BLaER1 treated with 17β-estradiol and CSF1 and Interleukin-3, amounts not matched to agents 10 nM and 100 nM (cell line): ENCODE results near the gene TFCP2L1.

Experiments
- H3K27ac ChIP-seq, 11 experiments: shearing (Covaris generic); formaldehyde crosslinking; 2 replicates each; pipeline ENCODE4 v1.8.1; 2022
- H3K27me3 ChIP-seq, 11 experiments: shearing (Covaris generic); formaldehyde crosslinking; 2 replicates each; pipeline ENCODE4 v1.8.1; 2022
- H3K36me3 ChIP-seq, 11 experiments: shearing (Covaris generic); formaldehyde crosslinking; 2 replicates each; pipeline ENCODE4 v1.8.1; 2022
- H3K4me1 ChIP-seq, 10 experiments: shearing (Covaris generic); formaldehyde crosslinking; 2 replicates each; pipeline ENCODE4 v1.8.1; 2022
- H3K4me2 ChIP-seq, 11 experiments: shearing (Covaris generic); formaldehyde crosslinking; 2 replicates each; pipeline ENCODE4 v1.8.1; 2022
- H3K4me3 ChIP-seq, 10 experiments: shearing (Covaris generic); formaldehyde crosslinking; 2 replicates each; pipeline ENCODE4 v1.8.1; 2022
- H3K9ac ChIP-seq, 11 experiments: shearing (Covaris generic); formaldehyde crosslinking; 2 replicates each; pipeline ENCODE4 v1.8.1; 2022
- H3K9me3 ChIP-seq, 11 experiments: shearing (Covaris generic); formaldehyde crosslinking; replicated peaks in 1 of 11; 2 replicates each; pipeline ENCODE4 v1.8.1; 2022
- H4K20me1 ChIP-seq, 11 experiments: shearing (Covaris generic); formaldehyde crosslinking; 2 replicates each; pipeline ENCODE4 v1.8.1; 2022
- Cebpa-rat ChIP-seq, 11 experiments: shearing (Covaris generic); IDR thresholded peaks; 2 replicates each; pipeline ENCODE4 v1.8.1; 2022

Gene TFCP2L1

GRCh38 chr2:121260370-121261154 is 24.4 kb downstream of the TFCP2L1 start:
- no peak overlapping the region for H3K9ac ChIP-seq
- no peak overlapping the region for H3K4me2 ChIP-seq
- H4K20me1 ChIP-seq = no peaks in the 10 kb centered on the region
- peaks cover 5 to 11% (median 9%) of the 10 kb centered on the region in 10 experiments; a peak in 16 of 20 replicates for H3K4me1 ChIP-seq
- H3K9me3 ChIP-seq = no peaks in the 10 kb centered on the region
- no peak overlapping the region for H3K27ac ChIP-seq
- H3K27me3 ChIP-seq = no peaks in the 10 kb centered on the region
- no peak for TF ChIP-seq Cebpa-rat (IDR thresholded peaks at IDR 0.05)
- no peak overlapping the region for H3K4me3 ChIP-seq
- no peaks in the 10 kb centered on the region for H3K36me3 ChIP-seq

DNA sequence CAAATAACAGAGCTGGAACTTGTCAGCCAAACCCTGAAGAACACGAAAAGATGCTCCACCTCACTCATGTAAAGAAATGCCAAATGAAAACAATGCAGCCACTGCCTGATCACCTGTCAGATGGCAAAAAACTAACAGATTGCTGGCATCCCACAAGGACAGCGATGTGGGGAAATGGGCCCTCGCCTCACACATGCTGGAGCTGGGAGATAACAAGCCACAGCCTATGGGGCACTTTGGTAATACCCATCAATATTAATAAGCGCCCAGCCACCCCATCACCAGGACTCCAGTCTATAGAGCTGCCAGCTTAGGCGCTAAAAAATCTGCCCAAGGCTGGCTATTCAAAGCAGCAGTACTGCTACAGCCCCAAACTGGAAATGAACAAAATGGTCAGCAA is 27.0 kb downstream of the TFCP2L1 start:
- Histone ChIP-seq H3K4me1 (peaks cover 5 to 19% (median 15%) of the 10 kb centered on the region in 10 experiments; a peak in 16 of 20 replicates), H4K20me1 (no peaks in the 10 kb centered on the region), H3K4me3 (no peak overlapping the region), H3K4me2 (0 out of 22 replicates have a peak overlapping the region, but pooled peaks of 1 of the 11 experiments have one; percentile 60), H3K27me3 (no peaks in the 10 kb centered on the region), H3K36me3 (no peaks in the 10 kb centered on the region), H3K27ac (no peak overlapping the region), H3K9me3 (no peaks in the 10 kb centered on the region), H3K9ac (no peak overlapping the region)
- TF ChIP-seq Cebpa-rat (IDR thresholded peaks at IDR 0.05) = no peak

DNA sequence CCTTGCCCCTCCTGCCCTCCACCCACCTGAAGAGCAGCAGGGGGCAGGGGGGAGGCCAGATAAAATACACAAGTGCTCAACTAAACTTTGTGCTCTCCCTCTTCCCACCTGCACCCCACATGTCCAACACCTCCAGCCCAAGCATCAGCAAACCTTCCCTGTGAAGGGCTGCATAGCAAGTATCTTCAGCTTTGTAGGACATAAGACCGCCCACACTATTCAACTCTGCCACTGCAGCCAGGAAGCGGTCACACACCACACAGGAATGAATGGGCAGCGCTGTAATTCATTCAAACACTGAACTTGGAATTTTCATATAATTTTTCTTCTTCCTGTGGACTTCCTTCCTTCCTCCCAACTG is 27.5 kb downstream of the TFCP2L1 start:
- no peak for TF ChIP-seq Cebpa-rat (IDR thresholded peaks at IDR 0.05)
- no peaks in the 10 kb centered on the region for H3K27me3 ChIP-seq
- H3K4me2 ChIP-seq = peak overlapping the region in 10 of 11 experiments; percentile 16 to 60 (median 52); a peak in 17 of 22 replicates
- H3K9ac ChIP-seq = no peak overlapping the region
- H3K4me1 ChIP-seq = peaks cover 5 to 19% (median 15%) of the 10 kb centered on the region in 10 experiments; a peak in 16 of 20 replicates
- no peaks in the 10 kb centered on the region for H3K9me3 ChIP-seq
- no peaks in the 10 kb centered on the region for H4K20me1 ChIP-seq
- no peak overlapping the region for H3K4me3 ChIP-seq
- no peak overlapping the region for H3K27ac ChIP-seq
- H3K36me3 ChIP-seq = no peaks in the 10 kb centered on the region

DNA sequence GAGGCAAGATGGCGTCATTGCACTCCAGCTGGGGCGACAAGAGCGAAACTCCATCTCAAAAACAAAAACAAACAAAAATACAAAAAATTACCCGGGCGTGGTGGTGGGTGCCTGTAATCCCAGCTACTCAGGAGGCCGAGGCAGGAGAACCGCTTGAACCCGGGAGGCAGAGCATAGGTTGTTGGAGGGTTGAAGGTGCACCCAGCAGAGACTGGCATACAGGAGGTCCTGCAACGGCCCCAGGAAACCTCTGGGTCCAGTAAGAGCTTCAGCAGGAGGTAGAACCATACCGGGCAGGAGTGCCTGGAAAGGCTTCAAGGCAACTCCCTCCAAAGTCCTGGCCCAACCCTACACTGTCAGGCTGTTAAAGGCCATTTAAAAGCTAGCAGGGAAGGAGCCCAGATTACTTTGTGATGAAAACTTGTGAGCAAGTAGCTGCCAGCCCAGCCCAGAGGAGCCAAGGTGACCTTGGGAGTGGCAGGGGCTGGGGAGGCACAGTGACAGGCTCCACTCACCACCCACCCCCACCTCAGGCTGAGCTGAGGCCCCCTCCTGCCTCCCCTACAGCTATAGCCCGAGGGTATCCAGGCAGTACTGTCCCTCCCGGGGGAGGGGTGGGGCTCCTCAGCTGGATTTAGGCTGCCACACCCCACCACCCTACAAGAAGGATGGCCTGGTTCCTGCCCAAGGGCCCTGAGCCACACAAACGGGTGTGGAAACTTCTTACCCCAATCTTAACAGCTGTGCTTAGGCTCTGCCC is 28.1 kb downstream of the TFCP2L1 start:
- no peaks in the 10 kb centered on the region for H3K27me3 ChIP-seq
- no peak for TF ChIP-seq Cebpa-rat (IDR thresholded peaks at IDR 0.05)

DNA sequence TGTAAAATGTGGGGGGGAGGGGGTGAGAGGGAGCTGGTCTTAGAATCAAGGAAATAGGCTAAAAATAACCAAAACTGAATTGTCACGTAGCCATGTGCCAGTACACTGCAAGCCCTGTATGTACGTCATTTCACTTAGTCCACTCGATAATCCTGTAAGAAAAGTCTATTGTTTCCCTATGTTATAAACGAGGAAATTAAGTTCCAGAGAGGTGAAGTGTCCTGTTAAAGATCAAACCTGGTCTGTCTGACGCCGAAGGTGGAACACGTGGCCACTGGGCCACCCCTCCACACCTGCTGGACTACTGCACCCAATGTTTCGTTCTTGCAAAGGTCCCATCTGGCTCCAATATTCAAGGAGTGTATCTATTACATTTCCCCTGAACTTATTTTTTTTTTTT is 29.6 kb downstream of the TFCP2L1 start:
- H3K27ac ChIP-seq = no peak overlapping the region
- TF ChIP-seq Cebpa-rat (IDR thresholded peaks at IDR 0.05) = no peak
- no peaks in the 10 kb centered on the region for H4K20me1 ChIP-seq
- no peaks in the 10 kb centered on the region for H3K36me3 ChIP-seq
- H3K4me1 ChIP-seq = peaks cover 5 to 19% (median 15%) of the 10 kb centered on the region in 10 experiments; a peak in 16 of 20 replicates
- peak overlapping the region in 5 of 11 experiments; percentile 4 to 38 (median 18); a peak in 4 of 22 replicates for H3K4me2 ChIP-seq
- no peaks in the 10 kb centered on the region for H3K27me3 ChIP-seq
- H3K4me3 ChIP-seq = no peak overlapping the region
- no peak overlapping the region for H3K9ac ChIP-seq
- no peaks in the 10 kb centered on the region for H3K9me3 ChIP-seq

More for the DNA sequence above, 28.1 kb downstream of the TFCP2L1 start:
- Histone ChIP-seq H3K36me3 (no peaks in the 10 kb centered on the region), H3K4me2 (peak overlapping the region in 10 of 11 experiments; percentile 16 to 60 (median 52); a peak in 17 of 22 replicates), H3K9ac (no peak overlapping the region), H4K20me1 (no peaks in the 10 kb centered on the region), H3K9me3 (no peaks in the 10 kb centered on the region), H3K4me3 (no peak overlapping the region), H3K4me1 (peaks cover 5 to 19% (median 15%) of the 10 kb centered on the region in 10 experiments; a peak in 16 of 20 replicates), H3K27ac (no peak overlapping the region)

- H3K9ac ChIP-seq = no peak overlapping the region
- H3K9me3 ChIP-seq = no peaks in the 10 kb centered on the region
- H3K27me3 ChIP-seq = no peaks in the 10 kb centered on the region
- no peaks in the 10 kb centered on the region for H3K36me3 ChIP-seq
- H3K4me2 ChIP-seq = peak overlapping the region in 5 of 11 experiments; percentile 4 to 38 (median 18); a peak in 6 of 22 replicates
- H4K20me1 ChIP-seq = no peaks in the 10 kb centered on the region
- no peak overlapping the region for H3K27ac ChIP-seq
- peaks cover 5 to 19% (median 15%) of the 10 kb centered on the region in 10 experiments; a peak in 16 of 20 replicates for H3K4me1 ChIP-seq
- no peak for TF ChIP-seq Cebpa-rat (IDR thresholded peaks at IDR 0.05)
- no peak overlapping the region for H3K4me3 ChIP-seq
Measured at GRCh38 chr2:121254748-121255147, 30.3 kb downstream of the TFCP2L1 start.

- no peaks in the 10 kb centered on the region for H3K27me3 ChIP-seq
- no peak overlapping the region for H3K27ac ChIP-seq
- no peak overlapping the region for H3K9ac ChIP-seq
- no peak overlapping the region for H3K4me3 ChIP-seq
- no peak for TF ChIP-seq Cebpa-rat (IDR thresholded peaks at IDR 0.05)
- H4K20me1 ChIP-seq = no peaks in the 10 kb centered on the region
- peaks cover 5 to 19% (median 15%) of the 10 kb centered on the region in 10 experiments; a peak in 16 of 20 replicates for H3K4me1 ChIP-seq
- H3K36me3 ChIP-seq = no peaks in the 10 kb centered on the region
- H3K9me3 ChIP-seq = no peaks in the 10 kb centered on the region
- no peak overlapping the region for H3K4me2 ChIP-seq
Measured at GRCh38 chr2:121253674-121254240, 31.2 kb downstream of the TFCP2L1 start.

GRCh38 chr2:121253021-121253673 is 31.9 kb downstream of the TFCP2L1 start:
- no peak overlapping the region for H3K9ac ChIP-seq

More at GRCh38 chr2:121253021-121253673, 31.9 kb downstream of the TFCP2L1 start:
- H3K27ac ChIP-seq = no peak overlapping the region
- no peak for TF ChIP-seq Cebpa-rat (IDR thresholded peaks at IDR 0.05)
- no peaks in the 10 kb centered on the region for H4K20me1 ChIP-seq
- H3K36me3 ChIP-seq = no peaks in the 10 kb centered on the region
- no peaks in the 10 kb centered on the region for H3K9me3 ChIP-seq
- peaks cover 5 to 19% (median 15%) of the 10 kb centered on the region in 10 experiments; a peak in 16 of 20 replicates for H3K4me1 ChIP-seq
- no peaks in the 10 kb centered on the region for H3K27me3 ChIP-seq
- no peak overlapping the region for H3K4me3 ChIP-seq
- H3K4me2 ChIP-seq = no peak overlapping the region
